Left lobe of liver (tissue), 2 donors: ENCODE measurements around the gene MRPS34. TPM values are rescaled to one million over a fixed set of nuclear protein-coding genes. Genes with fewer than 3 reads are reported as not detected.

Source experiments
- ATAC-seq: fragments of 200-7000 bp; cut with Tn5 transposase; one replicate; pipeline ENCODE4 v1.9.1; 2020; ENCODE audit warnings: mild to moderate bottlenecking, moderate library complexity
- DNase-seq: peaks from one replicate; pipeline ENCODE4 v3.0.0-alpha.2; 2020; ENCODE audit warnings: low spot score
- total RNA-seq: library from RNA; stranded (reverse); gene quantifications from one replicate; pipeline ENCODE4 v1.2.1, GENCODE V29; 2021
- donor health status: DM: no; HTN: no; CAD: no; lungs with moderate emphysema.
- donor health status: DM: no; HTN: yes; CAD: no.

The MRPS34 gene
- total RNA-seq, 1 donor from 2014 or later: 61.4 TPM

DNA sequence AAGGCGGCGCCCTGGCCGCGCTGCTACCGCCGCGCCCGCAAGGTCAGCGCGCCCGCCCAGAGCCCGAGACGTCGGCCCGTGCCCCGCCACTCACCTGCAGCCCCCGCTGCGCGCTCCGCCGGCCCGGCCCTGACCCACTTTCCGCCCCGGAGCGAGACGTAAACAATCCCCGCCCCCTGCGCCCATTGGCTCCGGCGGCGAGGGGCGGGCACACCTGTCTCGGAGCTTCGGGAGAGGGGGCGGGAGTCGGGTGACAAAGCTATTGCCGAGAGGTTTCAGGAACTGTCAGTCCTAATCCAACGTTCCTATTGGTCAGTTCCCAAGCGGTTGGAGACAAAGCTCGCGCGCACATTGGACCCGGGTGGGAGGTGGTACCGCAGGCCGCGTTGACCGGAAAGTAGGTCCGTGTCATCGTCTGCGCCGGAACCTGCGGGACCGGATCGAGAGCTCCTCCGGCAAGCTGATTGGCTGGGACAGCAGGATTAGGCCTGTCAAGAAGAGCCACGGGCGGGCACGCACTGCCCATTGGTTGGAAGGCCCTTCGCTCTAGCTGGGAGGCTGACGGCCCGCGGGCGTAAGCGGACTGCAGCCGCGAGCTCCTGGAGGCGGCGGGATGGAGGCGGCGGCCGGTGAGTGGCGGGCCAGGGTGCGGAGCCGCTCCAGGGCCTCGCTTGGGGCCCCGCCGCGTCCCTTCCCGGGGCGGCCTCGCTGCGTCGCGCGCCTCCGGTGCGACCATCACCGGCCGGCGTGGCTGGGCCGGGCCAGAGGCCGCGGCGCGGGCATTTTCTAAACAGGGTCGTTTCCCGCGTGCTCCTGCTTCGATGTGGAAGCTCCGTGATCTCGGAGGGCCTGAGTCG is 9.7 kb upstream of the MRPS34 start, which contains the start of the genes NUBP2 and SPSB3:
Gene NUBP2 (plus strand): TSS at position 553 of the 857 bp plus-strand sequence. CDS start 61 bp downstream, at position 614.
Gene SPSB3 (minus strand): TSS at position 164 of the 857 bp plus-strand sequence. CDS start 1,088 bp downstream, outside the sequence.
- ATAC-seq (peak; percentile 77), DNase-seq (peak; percentile 100)

DNA sequence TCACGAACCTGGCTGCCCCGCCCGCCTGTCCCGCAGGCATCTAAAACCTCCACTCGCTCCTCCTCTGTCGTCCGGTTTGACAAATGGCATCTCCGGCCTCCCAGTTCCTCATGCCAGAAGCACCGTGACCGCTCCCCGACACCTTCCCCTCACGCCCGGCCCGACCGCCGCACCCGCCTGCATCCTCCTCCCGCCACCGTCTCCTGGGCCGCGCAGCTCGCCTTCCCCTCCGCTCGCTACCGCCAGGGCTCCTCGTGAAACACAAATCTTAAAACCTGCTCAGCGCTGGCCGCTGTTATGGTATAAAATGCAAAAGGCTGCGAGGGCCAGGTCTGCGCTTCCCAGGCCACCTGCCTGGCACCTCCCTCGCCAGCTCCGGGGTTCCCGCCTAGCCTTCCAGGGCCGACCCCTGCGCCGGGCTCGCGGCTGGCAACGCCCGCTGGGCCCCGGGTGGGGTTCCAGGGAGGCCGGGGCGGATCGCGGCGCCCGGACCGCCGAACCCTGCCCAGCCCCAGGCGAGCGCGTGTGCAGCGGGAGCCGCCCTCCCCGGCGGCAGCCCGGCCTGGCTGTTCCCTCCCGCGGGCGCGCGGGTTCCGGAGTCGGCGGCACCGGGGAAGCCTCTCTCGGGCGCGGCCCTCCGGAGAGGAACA is 8.9 kb upstream of the MRPS34 start:
- ATAC-seq: peak; percentile 18
- no peak for DNase-seq

DNA sequence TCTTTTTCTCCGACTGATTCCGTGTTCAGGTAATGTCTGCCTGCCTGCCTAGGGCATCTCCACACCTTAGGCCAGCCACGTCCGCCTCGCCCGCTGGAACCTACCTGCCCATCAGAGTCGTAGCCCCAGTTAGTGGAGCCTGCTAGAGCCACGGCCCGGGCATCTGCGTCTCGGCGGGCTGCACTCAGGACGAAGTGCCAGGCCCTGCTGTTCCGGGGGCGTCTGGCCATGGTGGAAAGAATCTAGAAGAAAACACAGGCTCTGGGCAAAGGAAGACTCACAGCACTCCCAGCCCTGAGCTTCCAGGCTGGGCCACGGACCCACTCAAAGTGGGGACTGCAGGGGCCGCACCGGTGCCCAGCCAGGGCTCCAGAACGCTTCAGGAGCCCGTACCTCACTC is 8.3 kb upstream of the MRPS34 start:
- DNase-seq (no peak), ATAC-seq (no peak)

DNA sequence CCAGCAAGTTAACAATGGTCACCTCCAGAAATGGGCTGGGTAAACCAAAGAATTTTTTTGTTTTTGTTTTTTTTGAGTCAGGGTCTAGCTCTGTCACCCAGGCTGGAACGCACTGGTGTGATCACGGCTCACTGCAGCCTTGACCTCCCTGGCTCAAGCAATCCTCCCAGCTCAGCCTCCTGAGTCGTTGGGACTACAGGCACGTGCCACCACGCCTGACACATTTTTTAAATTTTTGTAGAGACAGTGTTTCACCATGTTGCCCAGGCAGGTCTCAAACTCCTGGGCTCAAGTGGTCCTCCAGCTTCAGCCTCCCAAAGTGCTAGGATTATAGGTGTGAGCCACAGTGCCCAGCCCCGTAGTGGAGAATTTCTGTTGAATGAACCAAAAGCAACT is 7.7 kb upstream of the MRPS34 start:
- DNase-seq (no peak), ATAC-seq (no peak)

DNA sequence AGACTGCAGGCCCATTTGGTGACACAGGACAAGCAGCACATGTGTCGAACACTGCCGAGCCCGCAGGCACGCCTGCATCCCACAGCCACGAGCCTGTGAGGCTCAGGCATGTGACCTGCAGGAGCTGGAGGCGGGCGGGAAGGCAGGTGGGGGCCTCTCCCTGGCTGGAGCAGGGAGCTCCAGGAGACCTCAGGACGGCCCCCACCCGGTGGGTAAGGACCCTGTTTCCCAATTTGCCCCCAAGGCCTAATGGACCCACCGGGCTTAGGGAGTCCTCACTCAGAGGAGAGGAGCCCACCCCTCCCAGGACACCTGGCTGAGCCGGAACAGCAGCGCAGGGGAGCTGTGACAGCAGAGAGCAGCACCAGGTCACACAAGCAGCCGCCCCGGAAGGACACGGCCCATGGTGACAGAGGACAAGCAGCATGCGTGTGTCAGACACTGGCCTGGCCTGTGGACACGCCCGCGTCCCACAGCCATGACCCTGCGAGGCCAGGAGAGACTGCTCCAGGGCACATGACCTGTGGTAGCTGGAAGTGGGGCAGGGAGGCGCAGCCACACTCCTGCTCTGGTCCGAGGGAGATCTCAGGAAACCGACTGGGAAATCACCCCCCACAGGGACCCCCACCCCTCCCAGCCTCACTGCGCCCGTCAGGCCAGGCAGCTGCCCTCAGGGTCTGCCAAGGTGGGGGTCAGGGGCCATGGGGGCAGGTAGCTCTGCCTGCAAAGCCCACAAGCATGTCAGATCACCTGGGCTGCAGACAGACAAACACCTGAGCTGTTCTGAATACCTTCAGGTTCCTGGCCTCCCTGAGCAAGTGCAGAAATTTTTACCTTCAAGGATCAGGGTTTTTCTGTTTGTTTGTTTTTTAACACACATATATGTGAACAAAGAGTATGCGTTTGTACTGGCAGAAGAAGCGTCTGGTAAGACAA is 7.1 kb upstream of the MRPS34 start:
- DNase-seq (peak; percentile 91), ATAC-seq (peak; percentile 60)

DNA sequence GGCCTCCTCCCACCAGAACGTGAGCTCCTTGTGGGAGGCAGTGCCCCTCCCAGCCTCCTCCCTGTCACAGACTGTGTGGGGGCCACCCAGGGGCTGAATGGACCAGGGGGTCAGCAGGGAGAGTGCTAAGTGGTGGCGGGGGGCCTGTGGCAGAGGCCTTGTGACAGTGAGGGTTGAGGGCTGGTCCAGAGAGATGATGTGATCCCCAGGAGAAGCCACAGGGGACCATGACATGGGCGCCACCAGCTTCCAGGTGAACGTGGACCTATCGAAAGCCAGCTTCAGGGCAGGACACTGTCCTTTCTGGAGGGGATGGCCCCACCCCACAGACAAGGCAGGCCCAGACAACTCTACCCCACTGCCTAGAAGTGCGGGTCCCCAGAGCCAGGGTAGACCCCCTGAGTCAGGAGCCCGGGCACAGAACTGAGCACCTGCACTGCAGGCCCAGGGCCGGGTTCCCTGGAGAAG is 6.3 kb upstream of the MRPS34 start:
- no peak for ATAC-seq
- no peak for DNase-seq

DNA sequence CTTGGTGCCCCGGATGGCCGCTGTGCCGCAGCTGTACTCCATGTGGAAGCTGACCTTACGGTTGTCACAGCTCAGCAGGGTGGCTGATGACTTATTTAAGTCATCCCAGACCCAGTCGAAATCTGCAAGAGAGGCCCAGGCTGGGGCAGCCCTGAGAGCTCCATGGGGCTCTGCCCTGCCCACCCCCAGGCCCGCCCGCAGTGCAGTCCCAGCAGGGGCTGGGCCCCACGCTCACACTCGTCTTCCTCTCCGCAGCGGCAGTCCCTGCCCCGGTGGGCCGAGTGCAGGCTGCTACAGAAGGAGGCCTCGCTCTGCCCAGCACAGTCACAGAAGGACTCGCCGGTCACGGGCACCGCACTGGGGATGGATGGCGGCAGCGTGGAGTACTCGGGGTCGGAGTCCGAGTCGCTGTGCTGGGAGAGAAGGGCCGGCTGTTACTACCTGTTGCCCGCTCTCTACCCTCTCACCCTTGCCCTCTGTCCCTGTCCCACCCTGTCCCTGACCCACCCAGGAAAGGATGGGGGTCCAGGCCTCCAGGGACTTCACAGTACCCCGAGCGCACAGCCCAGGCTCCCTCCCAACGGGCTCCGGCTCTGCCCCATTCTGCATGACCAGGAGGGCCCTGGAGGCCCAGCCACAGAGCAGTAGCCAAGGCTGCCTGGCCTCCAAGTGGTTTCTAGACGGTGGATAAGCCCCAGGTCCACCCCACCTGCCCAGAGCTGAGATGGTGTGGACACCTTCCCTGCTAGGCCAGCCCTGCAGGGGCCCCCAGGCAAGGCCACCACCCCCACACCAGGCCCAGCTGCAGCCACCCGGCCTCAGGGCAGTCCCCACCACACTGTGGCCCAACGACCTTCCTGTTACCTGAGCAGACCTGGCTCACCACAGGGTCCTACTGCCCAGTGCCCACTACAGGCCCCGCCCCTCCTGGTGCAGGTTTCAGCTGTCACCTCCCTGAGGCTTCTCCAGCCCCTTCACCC is 5.6 kb upstream of the MRPS34 start:
- DNase-seq (no peak), ATAC-seq (no peak)

DNA sequence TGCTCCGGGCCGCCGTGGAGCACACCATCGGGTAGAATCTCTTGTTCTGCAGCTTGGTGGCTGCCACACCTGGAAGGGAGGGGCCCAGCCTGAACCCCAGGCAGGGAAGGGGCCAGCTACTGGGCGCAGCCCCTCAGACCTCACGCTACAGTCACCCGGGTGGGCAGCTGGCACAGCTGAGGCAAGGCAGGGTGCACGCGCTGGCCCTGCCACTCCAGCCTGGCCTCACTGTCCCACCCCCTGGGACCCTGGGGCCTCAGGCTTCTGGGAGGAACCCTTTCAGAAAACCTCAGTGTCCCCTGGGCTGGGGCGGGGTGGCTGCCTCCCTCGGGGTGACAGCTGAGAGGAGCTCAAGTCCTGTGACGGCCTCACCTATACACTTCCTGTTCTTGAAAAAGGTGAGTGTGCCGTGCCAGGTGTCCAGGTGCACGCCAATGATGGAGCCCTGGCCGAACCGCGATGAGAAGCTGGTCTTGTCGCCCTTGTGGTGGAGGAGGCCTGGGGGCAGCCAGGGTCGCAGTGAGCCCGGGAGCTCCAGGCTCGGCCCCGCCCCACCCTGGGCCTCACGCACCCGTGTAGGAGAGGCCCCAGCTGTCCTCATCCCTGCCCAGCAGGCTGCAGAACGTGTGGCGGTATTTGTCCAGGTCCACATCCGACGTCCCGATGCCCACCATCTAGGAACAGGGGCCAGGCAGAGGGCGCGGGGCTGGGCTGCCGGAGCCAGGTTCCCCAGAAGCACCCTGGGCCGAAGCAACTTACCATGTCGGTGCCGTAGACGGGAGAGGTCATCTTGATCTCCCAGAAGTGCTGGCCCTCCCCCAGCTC is 4.7 kb upstream of the MRPS34 start:
- no peak for ATAC-seq
- no peak for DNase-seq

DNA sequence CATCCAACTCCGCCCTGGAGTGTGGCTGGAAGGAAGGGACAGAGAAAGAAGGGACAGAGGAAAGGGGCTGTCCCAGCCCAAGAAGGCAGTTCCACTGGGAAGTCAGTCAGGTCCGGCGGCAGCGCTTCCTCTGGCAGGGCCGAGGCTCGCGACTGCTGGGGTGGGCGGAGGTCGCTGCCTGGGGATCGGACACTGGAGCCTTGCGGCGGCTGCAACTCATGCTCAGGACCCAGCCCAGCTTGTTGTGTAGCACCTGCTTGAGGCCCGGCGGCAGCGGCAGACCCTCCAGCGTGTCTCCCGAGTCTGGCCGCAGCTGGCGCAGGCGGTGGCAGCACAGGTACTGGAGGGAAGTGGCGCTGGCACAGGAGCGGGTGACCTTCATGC is 4.0 kb upstream of the MRPS34 start:
- ATAC-seq: no peak

DNA sequence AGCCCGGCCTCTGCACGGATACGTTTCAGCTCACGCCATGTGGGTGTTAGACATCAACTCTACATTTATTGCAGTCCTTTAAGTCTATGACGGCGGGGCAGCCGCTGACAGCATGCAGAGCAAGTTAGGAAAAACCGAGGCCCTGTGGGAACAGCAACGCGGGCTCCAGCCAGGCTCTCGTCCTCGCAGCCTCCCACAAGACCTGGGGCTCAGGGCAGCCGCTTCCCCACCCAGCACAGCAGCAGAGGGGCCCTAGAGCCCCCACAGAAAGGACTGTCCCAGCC is 3.7 kb upstream of the MRPS34 start:
- DNase-seq (no peak), ATAC-seq (no peak)

More for the DNA sequence above, 4.0 kb upstream of the MRPS34 start:
- DNase-seq: no peak

DNA sequence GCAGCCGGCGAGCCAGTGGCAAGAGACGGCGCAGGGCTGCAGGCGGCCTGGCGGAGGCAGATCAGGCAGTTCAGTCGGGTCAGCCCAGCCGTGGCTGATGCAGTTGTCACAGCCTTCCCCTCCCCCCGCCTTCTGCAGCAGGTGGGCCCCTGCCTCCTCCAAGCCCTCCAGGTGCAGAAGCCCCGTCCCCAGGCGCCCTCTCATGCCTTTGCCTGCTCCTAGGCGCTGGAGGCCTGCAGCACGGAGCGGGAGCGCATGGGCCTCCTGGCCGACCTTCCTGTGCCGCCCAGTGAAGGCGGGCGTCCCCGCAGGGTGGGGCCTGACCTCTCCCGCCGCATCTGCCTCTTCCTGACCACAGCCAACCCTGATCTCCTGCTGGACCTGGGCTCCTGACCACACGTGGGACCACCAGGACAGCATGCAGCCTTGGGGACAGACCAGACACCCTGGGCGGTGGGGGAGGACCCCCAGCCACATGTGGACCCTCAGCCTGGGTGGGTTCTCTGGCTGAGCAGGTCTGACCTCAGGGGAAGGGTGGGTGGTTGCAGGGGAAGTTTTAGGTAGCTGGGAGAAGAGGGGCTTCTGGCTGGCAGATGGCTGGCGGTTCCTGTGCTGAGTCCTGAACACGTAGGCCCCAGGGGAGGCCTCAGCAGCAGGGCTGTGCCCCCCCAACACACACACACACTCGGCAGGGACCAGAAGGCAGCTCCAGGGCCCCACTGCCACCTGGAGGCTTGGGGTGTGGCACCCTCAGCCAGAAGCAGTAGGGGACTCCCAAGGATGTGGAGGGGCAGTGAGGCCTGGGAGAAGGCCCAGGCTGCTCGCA is 3.1 kb upstream of the MRPS34 start:
- DNase-seq: no peak
- ATAC-seq: no peak

DNA sequence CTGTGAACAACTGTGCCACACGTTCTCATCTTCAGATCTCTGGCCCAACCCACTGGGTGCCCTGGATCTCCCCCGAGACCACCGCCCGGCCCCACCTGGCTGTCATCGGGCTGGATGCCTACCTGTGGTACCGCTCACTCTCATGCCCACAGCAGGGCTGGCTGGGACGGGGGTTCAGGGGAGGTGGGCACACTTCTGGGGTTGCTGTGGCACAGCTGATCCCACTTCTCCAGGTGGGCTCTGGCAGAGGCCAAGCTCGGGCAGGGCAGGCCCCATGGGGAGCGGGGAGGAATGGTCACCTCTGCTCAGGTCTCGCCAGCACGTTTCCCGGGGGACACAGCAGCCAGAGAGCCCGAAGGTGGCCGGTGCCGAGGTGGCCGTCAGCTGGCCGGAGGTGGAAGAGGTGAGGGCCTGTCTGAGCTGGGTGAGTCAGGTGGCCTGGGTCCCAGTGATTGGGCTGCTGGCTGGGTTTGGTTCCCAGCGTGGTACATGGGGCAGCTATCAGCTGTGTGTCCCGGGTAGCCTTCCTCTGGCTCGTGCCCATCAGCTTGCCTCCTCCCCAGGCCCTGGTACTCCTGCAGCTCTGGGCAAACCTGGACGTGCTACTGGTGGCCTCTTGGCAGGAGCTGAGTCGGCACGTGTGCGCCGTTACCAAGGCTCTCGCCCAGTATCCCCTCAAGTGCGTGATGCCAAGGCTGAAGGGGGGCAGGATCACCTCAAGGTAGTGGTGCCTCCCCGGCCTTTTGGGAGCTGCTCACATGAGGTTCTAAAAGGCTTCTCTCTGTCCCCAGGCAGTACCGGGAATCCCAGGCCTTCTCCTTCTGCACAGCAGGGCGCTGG is 2.3 kb upstream of the MRPS34 start:
- DNase-seq: no peak
- ATAC-seq: no peak

DNA sequence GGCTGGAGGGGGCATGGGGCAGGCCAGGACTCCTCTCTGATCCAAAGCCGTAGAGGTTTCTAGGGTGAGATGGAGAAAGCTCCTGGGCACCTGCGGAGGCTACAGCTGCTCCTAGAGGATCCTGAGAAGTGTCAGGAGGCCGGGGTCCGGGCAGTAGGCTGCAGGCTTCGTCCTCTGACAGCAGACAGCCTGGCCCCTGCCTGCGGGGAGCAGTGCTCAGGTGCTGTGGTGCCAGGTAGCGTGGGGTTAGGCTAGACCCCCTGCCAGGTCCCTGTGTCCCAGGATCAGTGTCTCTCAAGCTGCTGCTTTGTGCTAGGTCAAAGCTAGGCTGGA is 1.5 kb upstream of the MRPS34 start:
- ATAC-seq: no peak

DNA sequence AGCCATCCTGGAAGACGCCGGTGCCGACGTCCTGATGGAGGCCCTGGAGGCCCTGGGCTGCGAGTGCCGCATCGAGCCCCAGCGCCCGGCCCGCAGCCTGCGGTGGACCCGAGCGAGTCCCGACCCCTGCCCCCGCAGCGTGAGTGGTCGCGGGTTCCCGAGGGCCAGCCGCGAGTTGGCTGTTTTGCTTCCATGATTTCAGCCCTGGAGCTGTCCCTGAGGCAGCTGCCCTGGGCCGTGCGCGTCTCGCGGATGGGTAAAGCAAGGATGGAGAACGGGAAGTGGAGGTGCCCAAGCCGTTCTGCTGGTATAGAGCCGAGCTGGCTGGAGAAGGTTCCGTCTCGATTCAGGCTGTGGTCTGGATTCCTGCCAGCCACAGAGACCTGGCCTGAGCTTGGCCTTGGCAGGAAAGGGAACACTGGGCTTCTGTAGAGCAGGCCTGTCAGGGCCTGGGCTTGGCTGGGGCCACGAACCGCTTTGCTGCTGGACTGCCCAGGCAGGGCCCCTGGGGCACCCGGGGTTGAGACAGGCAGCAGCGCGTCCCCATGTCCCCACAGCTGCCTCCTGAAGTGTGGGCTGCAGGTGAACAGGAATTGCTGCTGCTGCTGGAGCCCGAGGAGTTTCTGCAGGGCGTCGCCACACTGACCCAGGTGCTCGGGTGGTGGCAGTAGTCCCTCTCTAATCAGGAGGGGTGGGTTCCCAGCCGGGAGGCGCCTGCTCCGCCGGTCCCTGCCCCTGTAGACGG is 941 bp upstream of the MRPS34 start:
- DNase-seq (peak; percentile 75), ATAC-seq (peak; percentile 20)

More for the DNA sequence above, 1.5 kb upstream of the MRPS34 start:
- DNase-seq: no peak

DNA sequence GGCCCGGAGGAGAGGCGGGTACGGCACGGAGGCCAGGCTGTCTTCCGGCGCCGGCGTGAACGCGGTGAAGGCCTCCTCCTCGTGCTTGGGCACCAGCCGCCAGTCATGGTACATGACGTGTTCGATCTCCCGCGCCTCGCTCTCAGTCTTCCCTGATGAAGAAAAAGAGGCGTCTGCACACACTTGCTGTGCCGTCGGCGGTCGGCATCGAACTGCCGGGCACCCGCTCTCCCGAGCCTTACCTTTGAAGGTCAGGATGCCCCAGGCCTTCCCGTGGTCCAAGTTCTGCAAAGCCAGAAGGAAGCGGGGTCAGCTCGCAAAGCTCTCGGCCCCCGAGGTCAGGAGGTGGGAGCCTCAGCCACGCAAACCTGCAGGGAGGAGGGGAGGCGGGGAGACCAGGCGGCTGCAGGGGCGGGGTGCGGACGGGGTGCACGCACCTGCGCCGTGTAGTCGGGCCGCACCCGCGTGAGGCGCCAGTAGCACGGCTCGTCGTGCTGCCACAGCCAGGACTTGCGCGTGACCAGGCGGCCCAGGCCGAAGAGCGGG is 499 bp downstream of the MRPS34 start, which contains the start of gene EME2:
Gene EME2 (plus strand): TSS at position 449 of the 546 bp plus-strand sequence. CDS start 418 bp downstream, outside the sequence.
- DNase-seq: peak; percentile 48
- ATAC-seq: peak; percentile 15

DNA sequence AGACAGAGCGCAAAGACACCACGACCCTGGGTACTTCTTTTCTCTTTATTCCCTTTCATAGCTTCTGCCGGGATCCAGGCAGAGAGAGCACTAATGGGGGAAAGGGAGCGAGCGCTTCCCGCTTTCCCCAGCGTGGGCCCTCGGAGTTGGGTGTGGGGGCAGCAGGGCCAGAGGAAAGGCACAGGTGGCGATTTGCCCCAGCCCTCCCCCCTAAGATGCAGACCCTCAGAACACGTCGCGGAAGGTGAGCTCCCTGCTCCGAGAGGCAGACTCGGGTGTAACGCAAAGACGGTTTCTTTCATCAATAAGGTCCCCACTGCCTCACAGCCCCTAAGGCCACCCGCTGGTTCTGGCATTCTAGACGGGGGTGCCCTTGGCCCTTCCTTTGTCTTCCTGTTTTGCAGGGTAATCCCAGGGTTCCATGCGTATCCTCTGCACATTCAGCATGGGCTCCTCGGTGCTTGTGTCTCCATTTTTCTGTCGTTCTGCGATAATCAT is 1.0 kb downstream of the MRPS34 start:
- ATAC-seq: no peak

More for the DNA sequence above, 1.0 kb downstream of the MRPS34 start:
- peak; percentile 48 for DNase-seq
